Esophagus (tissue), 2 donors: Measurements from ENCODE around the gene XPO6. TPM values are rescaled to one million over a fixed set of nuclear protein-coding genes. Genes with fewer than 3 reads are reported as not detected.

ENCODE experiments used
- H3K27ac ChIP-seq, 2 donors: one replicate each; pipeline ENCODE4 v1.5.1; 2013; ENCODE audit warnings: low read depth in 2 of 2, mild to moderate bottlenecking in 2 of 2, inconsistent platforms in 1 of 2, low read length in 1 of 2, moderate library complexity in 1 of 2
- H3K27me3 ChIP-seq, 2 donors: one replicate each; pipeline ENCODE4 v1.6.1; 2013; ENCODE audit warnings: low read length in 2 of 2, control low read depth in 1 of 2, mild to moderate bottlenecking in 1 of 2; ENCODE audit not compliant: insufficient read depth in 2 of 2, control insufficient read depth in 1 of 2
- H3K36me3 ChIP-seq, 2 donors: one replicate each; pipeline ENCODE4 v1.6.1; 2013; ENCODE audit warnings: low read length in 1 of 2; ENCODE audit not compliant: control insufficient read depth in 2 of 2, insufficient read depth in 2 of 2
- H3K4me1 ChIP-seq, 2 donors: one replicate each; pipeline ENCODE4 v1.6.1; 2013; ENCODE audit warnings: low read length in 1 of 2; ENCODE audit not compliant: control insufficient read depth in 2 of 2, insufficient read depth in 2 of 2
- H3K4me3 ChIP-seq, 2 donors: one replicate each; pipeline ENCODE4 v1.5.1; 2013; ENCODE audit warnings: low read length in 2 of 2, mild to moderate bottlenecking in 2 of 2, low read depth in 1 of 2, moderate library complexity in 1 of 2
- H3K9me3 ChIP-seq, 2 donors: one replicate each; pipeline ENCODE4 v1.6.1; 2013; ENCODE audit warnings: mild to moderate bottlenecking in 2 of 2, low read depth in 1 of 2, low read length in 1 of 2, moderate library complexity in 1 of 2; ENCODE audit not compliant: control insufficient read depth in 2 of 2, insufficient read depth in 1 of 2
- WGBS, 2 donors: extraction: QIAGEN DNeasy Blood & Tissue Kit; methylation state at CpG; one replicate each; pipeline ENCODE4 v1.1.7; 2013; 5-methylcytosine and 5-hydroxymethylcytosine counted together
- polyA plus RNA-seq, 2 donors: library from polyadenylated mRNA; stranded (reverse); fragments of 200-250 nt; gene quantifications; one replicate each; pipeline ENCODE4 v1.2.3, GENCODE V29; 2013
- donor health status: healthy with polysubstance abuse.
- donor health status: Bipolar disorder and iron deficiency.

XPO6 gene
- polyA plus RNA-seq, 2 donors, result 50.6 to 52.1 TPM

DNA sequence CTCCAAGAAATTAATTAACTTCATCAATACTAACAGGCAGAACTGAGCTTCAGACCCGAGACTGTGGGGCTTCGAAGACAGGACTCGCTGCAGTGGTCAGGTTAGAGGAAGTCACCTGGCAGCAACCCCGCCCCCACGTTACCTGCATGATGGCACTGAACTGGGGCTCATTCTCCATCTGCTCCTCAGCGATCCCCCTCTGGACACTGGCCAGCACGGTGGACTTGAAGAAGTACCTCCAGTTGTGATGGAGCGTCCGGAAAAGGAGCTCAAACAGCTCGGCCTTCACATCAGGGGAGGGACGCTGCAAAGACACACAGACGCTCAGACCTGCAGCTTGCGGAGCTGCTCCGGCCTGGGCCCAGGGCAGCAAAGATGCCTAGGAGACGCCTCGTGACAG lies 107.4 kb downstream of the XPO6 start:
- Histone ChIP-seq H3K27ac (no peak overlapping the region), H3K4me1 (peaks cover 0 to 14% of the 10 kb centered on the region in 2 donors), H3K4me3 (no peak overlapping the region), H3K27me3 (no peaks in the 10 kb centered on the region), H3K9me3 (no peaks in the 10 kb centered on the region), H3K36me3 (peaks cover 31 to 51% of the 10 kb centered on the region in 2 donors)
- WGBS, 2 donors, result 94 to 95% methylated on average over 16 of the region's 16 CpGs

DNA sequence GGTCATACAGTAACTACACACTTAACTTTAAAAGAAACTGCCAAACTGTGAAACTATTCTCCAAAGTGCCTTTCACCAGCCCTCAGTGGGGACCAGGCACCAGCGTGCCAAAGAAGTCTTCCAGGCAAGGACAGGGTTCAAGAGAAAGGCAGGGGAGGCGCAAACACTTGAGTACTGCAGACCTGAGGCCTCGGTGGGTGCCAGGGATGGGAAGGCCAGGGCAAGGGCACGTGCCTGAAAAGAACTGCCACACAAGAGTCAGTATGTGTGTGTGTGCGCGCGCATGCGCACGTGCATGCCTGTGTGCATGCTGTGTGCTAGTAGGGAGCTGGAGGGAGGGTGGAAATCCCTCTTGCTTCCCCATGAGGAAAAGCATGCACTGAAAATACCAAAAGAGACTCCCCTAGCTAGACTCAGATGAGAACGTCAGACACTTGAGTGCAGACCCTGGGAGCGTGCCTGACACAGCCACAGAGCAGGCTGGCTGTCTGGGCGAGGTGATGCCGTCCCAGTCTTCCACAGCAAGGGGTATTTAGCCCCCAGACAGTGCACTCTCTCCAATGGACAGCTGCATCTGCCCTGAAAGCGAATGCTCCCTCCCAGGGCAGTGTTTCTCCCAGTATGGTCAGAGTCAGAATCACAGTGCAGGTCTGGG lies 108.1 kb downstream of the XPO6 start:
- peaks cover 36 to 53% of the 10 kb centered on the region in 2 donors for H3K36me3 ChIP-seq
- peaks cover 0 to 16% of the 10 kb centered on the region in 2 donors for H3K4me1 ChIP-seq
- no peak overlapping the region for H3K4me3 ChIP-seq
- H3K27ac ChIP-seq, result no peak overlapping the region
- no peaks in the 10 kb centered on the region for H3K9me3 ChIP-seq
- WGBS, 2 donors, result 72 to 83% methylated on average over 14 of the region's 14 CpGs
- no peaks in the 10 kb centered on the region for H3K27me3 ChIP-seq

DNA sequence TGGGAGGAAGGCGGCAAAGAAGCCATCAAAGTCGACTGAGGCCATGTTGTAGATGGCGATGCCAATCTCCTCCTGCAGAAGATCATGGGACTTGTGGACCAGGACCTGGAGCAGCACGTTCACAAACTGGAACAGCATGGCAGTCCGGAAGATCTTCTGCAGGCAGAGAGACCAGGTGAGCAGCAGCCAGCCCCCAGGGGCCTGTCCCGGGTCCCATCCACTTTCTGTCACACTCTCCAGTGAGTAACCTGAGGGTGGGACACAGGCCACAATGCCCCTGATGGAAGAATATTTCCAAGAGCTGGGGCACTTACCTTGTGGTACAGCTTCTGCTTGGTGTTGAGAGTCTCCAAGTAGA lies 110.3 kb downstream of the XPO6 start:
- Histone ChIP-seq H3K4me3 (no peak overlapping the region), H3K27ac (no peak overlapping the region), H3K4me1 (peaks cover 0 to 17% of the 10 kb centered on the region in 2 donors), H3K9me3 (no peaks in the 10 kb centered on the region), H3K27me3 (no peaks in the 10 kb centered on the region), H3K36me3 (peaks cover 31 to 53% of the 10 kb centered on the region in 2 donors)
- 95 to 96% methylated on average over 6 of the region's 6 CpGs for WGBS, 2 donors

DNA sequence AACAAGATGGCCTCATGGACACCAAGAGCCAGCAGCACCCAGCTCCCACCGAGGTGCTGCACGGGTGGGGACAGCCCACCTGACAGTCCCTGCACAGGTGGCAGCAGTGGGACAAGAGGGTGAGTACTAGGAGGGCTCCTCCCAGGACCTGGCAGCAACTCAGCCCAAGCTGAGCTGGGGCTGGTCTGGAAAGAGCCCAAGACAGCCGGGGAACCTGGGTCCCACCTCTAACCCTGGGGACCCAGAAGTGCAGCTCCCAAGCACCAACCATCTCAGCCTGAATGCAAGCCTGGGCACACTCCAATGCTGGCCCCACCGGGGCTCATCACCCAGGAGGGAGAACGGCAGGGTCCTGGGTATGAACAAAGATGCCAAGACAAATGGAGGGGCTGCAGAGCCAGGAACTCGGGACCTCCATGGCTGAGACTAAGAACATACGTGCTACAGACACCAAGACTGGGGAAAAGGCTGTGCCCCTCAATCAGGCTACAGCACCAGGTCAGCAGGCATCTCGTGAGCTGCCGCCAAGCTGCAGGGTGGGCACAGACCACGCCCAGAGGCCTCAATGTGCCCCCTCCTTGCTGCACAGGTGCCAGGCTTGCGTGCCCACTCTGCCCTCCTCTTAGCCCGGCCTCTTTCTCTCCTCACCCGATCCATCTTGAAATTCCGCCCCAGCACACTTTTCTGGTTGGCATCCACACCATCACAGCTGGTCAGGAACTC lies 110.8 kb downstream of the XPO6 start:
- WGBS, 2 donors, result 85% methylated on average over 14 of the region's 14 CpGs
- Histone ChIP-seq H3K9me3 (no peaks in the 10 kb centered on the region), H3K27ac (no peak overlapping the region), H3K4me1 (peaks cover 0 to 16% of the 10 kb centered on the region in 2 donors), H3K27me3 (no peaks in the 10 kb centered on the region), H3K4me3 (no peak overlapping the region), H3K36me3 (peaks cover 29 to 48% of the 10 kb centered on the region in 2 donors)

DNA sequence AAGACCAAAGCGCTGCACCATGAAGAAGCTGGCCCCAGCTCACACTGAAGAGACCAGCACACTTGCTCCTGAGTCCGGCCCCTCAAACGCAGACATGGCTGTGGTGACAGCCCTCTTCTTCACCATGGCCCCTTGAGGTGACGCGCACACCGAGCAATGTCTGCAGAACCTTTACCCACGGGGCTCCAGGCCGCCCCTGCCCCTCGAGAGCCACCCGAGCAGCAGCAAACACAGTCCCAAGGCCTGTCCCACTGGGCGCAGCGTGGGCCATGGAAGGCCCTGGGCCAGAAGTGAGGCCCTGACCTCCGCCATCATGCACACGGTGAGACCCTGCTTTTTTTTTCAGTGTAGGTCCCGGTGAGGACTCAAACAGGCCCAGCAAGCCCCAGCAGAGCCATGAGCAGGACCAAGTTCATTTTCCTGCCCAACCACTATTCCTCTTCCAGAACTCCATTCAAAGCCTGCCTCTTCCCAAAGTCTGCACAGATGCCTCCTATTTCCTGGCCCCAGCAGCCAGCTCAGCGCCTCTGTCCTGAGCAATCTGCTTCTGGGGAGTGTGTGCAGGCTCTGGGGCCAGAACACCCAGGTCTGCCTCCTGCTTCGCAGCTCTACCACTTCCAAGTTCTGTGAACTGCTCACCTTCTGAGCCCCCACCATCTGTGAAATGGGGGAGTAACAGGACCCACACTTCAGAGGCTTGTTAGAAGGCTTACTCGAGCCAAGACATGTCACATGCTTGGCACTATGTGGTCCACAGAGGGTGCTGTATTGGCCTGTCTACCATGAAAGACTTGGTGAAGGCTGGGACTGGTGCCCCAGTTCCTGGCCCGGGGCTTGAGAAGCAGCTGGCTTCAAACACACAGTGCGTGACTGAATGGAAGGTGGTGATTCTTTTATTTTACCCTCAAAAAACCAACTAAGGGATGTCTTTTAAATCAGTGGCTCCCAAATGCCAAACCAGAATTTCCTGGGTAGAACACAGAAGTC lies 112.5 kb downstream of the XPO6 start:
- Histone ChIP-seq H3K4me1 (peaks cover 0 to 15% of the 10 kb centered on the region in 2 donors), H3K27me3 (no peaks in the 10 kb centered on the region), H3K9me3 (no peaks in the 10 kb centered on the region), H3K36me3 (peaks cover 24 to 40% of the 10 kb centered on the region in 2 donors), H3K27ac (no peak overlapping the region), H3K4me3 (no peak overlapping the region)
- 81 to 91% methylated on average over 20 of the region's 20 CpGs for WGBS, 2 donors

DNA sequence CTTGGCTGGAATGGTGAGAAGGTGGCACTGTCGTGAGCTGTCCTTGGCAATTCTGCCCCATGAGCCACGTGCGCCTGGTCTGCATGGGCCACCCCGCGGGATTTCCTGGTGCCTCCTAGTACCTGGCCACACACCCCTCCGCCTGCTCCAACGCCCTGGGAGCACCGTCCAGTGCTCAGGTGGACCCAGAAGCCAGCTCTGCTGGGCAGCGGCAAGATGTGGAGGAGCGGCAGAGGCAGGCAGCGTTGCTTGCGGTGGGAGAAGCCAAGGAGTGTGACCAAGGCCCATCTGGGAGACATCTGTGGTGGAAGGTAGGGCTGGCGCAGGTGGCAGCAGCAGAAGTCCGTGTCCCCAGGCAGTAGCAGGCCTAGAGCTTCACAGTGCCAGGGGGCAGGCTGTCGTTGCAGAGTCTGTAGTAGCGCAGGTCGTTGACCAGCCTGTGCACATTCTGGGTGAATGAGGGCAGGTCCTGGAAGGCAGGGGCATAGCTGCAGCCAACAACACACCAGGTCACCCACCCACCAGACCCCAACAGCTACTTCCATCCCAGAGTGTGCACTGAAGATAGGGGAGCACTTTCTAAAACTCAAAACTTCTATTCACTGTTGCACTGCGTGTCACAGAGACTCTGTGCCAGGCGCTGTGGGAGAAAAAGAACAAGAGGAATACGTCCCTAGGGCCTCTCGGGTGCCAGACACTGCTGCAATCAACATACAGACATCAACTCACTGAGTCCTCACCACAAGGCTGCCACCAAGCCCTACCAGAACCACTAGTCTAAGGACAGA lies 113.4 kb downstream of the XPO6 start:
- no peaks in the 10 kb centered on the region for H3K9me3 ChIP-seq
- H3K36me3 ChIP-seq, result peaks cover 18 to 31% of the 10 kb centered on the region in 2 donors
- no peak overlapping the region for H3K4me3 ChIP-seq
- 85 to 90% methylated on average over 21 of the region's 21 CpGs for WGBS, 2 donors
- H3K27ac ChIP-seq, result no peak overlapping the region
- peaks cover 0 to 9% of the 10 kb centered on the region in 2 donors for H3K4me1 ChIP-seq
- H3K27me3 ChIP-seq, result no peaks in the 10 kb centered on the region

DNA sequence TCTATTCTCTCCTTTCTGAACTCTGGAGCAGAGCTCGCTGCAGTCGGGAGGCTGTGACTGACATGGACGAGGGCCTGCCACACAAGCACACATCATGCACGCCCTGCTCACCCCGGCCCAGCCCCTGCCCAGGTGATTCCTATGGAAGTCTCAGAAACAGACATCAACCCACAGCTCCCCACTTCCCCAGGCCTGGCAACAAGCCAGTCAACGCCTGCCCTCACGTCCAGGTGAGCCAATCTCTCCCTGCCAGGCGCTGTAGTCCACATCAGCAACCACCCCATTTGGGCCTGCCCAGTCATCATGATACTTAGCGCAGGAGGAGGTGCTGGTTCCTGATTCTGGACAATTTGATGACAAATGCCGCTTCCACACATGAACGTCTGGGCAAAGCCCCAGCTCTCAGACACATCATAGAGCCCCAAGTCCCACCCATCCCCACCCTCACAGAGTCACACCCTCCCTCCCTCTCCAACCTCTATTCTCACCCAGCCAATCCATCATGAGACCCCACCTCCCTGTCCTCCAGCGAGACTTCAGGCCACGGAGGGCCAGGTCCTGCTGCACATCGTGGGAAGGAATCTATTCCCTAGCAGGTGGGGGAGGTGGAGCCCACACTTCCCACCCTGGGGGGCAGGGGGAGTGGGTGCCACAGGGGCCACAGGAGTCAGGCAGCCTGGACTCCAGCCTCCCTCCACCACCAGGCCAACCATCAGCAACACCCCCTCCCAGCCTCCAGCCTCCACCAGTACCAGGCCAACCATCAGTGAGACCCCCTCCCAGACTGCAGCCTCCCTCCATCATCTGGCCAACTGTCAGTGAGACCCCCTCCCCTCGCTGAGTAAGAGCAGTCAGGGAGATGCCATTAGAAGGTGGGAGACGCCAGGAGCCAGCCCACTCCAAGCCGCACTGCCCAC lies 114.5 kb downstream of the XPO6 start:
- Histone ChIP-seq H3K4me1 (peaks cover 3 to 13% of the 10 kb centered on the region in 2 donors), H3K27me3 (no peaks in the 10 kb centered on the region), H3K9me3 (no peaks in the 10 kb centered on the region), H3K27ac (peak overlapping the region; percentile 39 to 57), H3K4me3 (no peak overlapping the region), H3K36me3 (peaks cover 18 to 26% of the 10 kb centered on the region in 2 donors)
- 56 to 72% methylated on average over 17 of the region's 17 CpGs for WGBS, 2 donors

DNA sequence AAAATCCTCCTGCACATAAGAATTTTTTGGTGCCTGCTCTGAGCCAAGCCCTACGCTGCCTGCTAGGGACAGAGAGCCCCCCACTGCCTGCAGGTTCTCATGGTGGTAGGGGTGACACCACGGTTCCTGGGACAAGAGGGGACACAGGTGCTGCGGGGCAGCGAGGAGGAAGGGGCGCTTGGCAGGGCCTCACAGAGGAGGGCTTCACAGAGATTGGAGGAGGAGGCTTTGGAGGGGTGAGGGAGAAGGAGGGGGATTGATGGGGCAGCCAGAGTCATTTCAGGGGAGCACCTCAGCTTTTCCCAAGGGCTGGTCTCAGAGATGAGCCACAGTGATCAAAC lies 118.4 kb downstream of the XPO6 start:
- H3K36me3 ChIP-seq, result peaks cover 3 to 5% of the 10 kb centered on the region in 2 donors
- H3K9me3 ChIP-seq, result no peaks in the 10 kb centered on the region
- H3K4me1 ChIP-seq, result peaks cover 3 to 21% of the 10 kb centered on the region in 2 donors
- no peaks in the 10 kb centered on the region for H3K27me3 ChIP-seq
- H3K27ac ChIP-seq, result peak overlapping the region in 1 of 2 donors; percentile 86
- H3K4me3 ChIP-seq, result no peak overlapping the region
- WGBS, 2 donors, result 80 to 85% methylated on average over 5 of the region's 5 CpGs
